Measurements from ENCODE around the gene INTS7. TPM values are rescaled to one million over a fixed set of nuclear protein-coding genes. Genes with fewer than 3 reads are reported as not detected.

Gene INTS7
- 10 to 100 TPM in 2 of 6 donors, 1 to 10 TPM in 4; 5.8 to 13.4 (median 8.4) TPM for polyA plus RNA-seq (ENCODE audit: low read depth in 6 of 6)

- DNase-seq, result peak; percentile 98
- peaks cover 27 to 45% (median 44%) of the 10 kb centered on the region in 3 donors for H3K4me1 Mint-ChIP-seq
- H3K9me3 Mint-ChIP-seq, result no peaks in the 10 kb centered on the region
- H3K27ac Mint-ChIP-seq, result peak within 1 kb of the TSS; percentile 87 to 99 (median 94)
- H3K36me3 Mint-ChIP-seq, result no peaks in the 10 kb centered on the region
- H3K27me3 Mint-ChIP-seq, result no peaks in the 10 kb centered on the region
- peak; percentile 86 to 87 for ATAC-seq (ENCODE audit: low read depth in 2 of 2)
- peak within 1 kb of the TSS; percentile 93 to 100 (median 98) for H3K4me3 Mint-ChIP-seq
These were observed at the start of gene INTS7, which contains the start of gene DTL for GRCh38 chr1:212035123-212035834. Gene INTS7 (minus strand): TSS chr1:212035557. CDS start chr1:212035437, 120 bp downstream. Gene DTL (plus strand): TSS chr1:212035748. CDS start chr1:212035891, 143 bp downstream.

GRCh38 chr1:212082765-212083406 lies 47.5 kb upstream of the INTS7 start:
- Mint-ChIP-seq H3K27me3 (no peaks in the 10 kb centered on the region), H3K4me1 (no peaks in the 10 kb centered on the region), H3K36me3 (no peaks in the 10 kb centered on the region), H3K4me3 (no peak overlapping the region), H3K27ac (no peak overlapping the region), H3K9me3 (no peaks in the 10 kb centered on the region)
- ATAC-seq (ENCODE audit: low read depth in 2 of 2) (no peak), DNase-seq (no peak)

GRCh38 chr1:212078826-212079225 lies 43.5 kb upstream of the INTS7 start:
- no peak for ATAC-seq (ENCODE audit: low read depth in 2 of 2)

GRCh38 chr1:212077028-212077427 lies 41.7 kb upstream of the INTS7 start:
- Mint-ChIP-seq H3K4me3 (no peak overlapping the region), H3K27ac (no peak overlapping the region), H3K4me1 (no peaks in the 10 kb centered on the region), H3K27me3 (no peaks in the 10 kb centered on the region), H3K36me3 (no peaks in the 10 kb centered on the region), H3K9me3 (no peaks in the 10 kb centered on the region)
- DNase-seq, result no peak
- no peak for ATAC-seq (ENCODE audit: low read depth in 2 of 2)

More at GRCh38 chr1:212078826-212079225, 43.5 kb upstream of the INTS7 start:
- Mint-ChIP-seq H3K9me3 (no peaks in the 10 kb centered on the region), H3K27me3 (no peaks in the 10 kb centered on the region), H3K27ac (no peak overlapping the region), H3K36me3 (no peaks in the 10 kb centered on the region), H3K4me1 (no peaks in the 10 kb centered on the region), H3K4me3 (no peak overlapping the region)
- DNase-seq, result no peak

GRCh38 chr1:212074856-212075255 lies 39.5 kb upstream of the INTS7 start:
- Mint-ChIP-seq H3K36me3 (no peaks in the 10 kb centered on the region), H3K27me3 (no peaks in the 10 kb centered on the region), H3K4me1 (no peaks in the 10 kb centered on the region), H3K27ac (no peak overlapping the region), H3K9me3 (no peaks in the 10 kb centered on the region), H3K4me3 (no peak overlapping the region)
- ATAC-seq (ENCODE audit: low read depth in 2 of 2), result no peak
- DNase-seq, result no peak

GRCh38 chr1:212074313-212074712 lies 39.0 kb upstream of the INTS7 start:
- DNase-seq (no peak), ATAC-seq (ENCODE audit: low read depth in 2 of 2) (no peak)
- Mint-ChIP-seq H3K27me3 (no peaks in the 10 kb centered on the region), H3K4me3 (no peak overlapping the region), H3K4me1 (no peaks in the 10 kb centered on the region), H3K9me3 (no peaks in the 10 kb centered on the region), H3K36me3 (no peaks in the 10 kb centered on the region), H3K27ac (peak overlapping the region in 1 of 6 donors; percentile 11)

GRCh38 chr1:212073490-212073889 lies 38.1 kb upstream of the INTS7 start:
- DNase-seq (no peak), ATAC-seq (ENCODE audit: low read depth in 2 of 2) (no peak)
- H3K4me3 Mint-ChIP-seq, result no peak overlapping the region
- H3K9me3 Mint-ChIP-seq, result no peaks in the 10 kb centered on the region
- H3K4me1 Mint-ChIP-seq, result no peaks in the 10 kb centered on the region
- no peak overlapping the region for H3K27ac Mint-ChIP-seq
- no peaks in the 10 kb centered on the region for H3K36me3 Mint-ChIP-seq
- H3K27me3 Mint-ChIP-seq, result no peaks in the 10 kb centered on the region

GRCh38 chr1:212072047-212072446 lies 36.7 kb upstream of the INTS7 start:
- no peak for ATAC-seq (ENCODE audit: low read depth in 2 of 2)
- H3K4me1 Mint-ChIP-seq, result no peaks in the 10 kb centered on the region
- no peaks in the 10 kb centered on the region for H3K9me3 Mint-ChIP-seq

GRCh38 chr1:212070720-212071302 lies 35.5 kb upstream of the INTS7 start:
- no peaks in the 10 kb centered on the region for H3K27me3 Mint-ChIP-seq
- H3K9me3 Mint-ChIP-seq, result no peaks in the 10 kb centered on the region
- H3K27ac Mint-ChIP-seq, result no peak overlapping the region
- ATAC-seq (ENCODE audit: low read depth in 2 of 2), result peak; percentile 49 to 63
- H3K36me3 Mint-ChIP-seq, result no peaks in the 10 kb centered on the region
- H3K4me1 Mint-ChIP-seq, result no peaks in the 10 kb centered on the region
- peak; percentile 25 for DNase-seq
- no peak overlapping the region for H3K4me3 Mint-ChIP-seq

More at GRCh38 chr1:212072047-212072446, 36.7 kb upstream of the INTS7 start:
- Mint-ChIP-seq H3K36me3 (no peaks in the 10 kb centered on the region), H3K4me3 (no peak overlapping the region), H3K27me3 (no peaks in the 10 kb centered on the region), H3K27ac (no peak overlapping the region)
- no peak for DNase-seq

- no peak for DNase-seq
- Mint-ChIP-seq H3K9me3 (no peaks in the 10 kb centered on the region), H3K27ac (no peak overlapping the region), H3K4me1 (no peaks in the 10 kb centered on the region), H3K27me3 (no peaks in the 10 kb centered on the region), H3K36me3 (no peaks in the 10 kb centered on the region), H3K4me3 (no peak overlapping the region)
- ATAC-seq (ENCODE audit: low read depth in 2 of 2), result no peak
These were observed 32.4 kb upstream of the INTS7 start for GRCh38 chr1:212067787-212068186.

- no peak overlapping the region for H3K4me3 Mint-ChIP-seq
- no peaks in the 10 kb centered on the region for H3K4me1 Mint-ChIP-seq
- DNase-seq, result peak; percentile 25
- peak; percentile 43 to 64 for ATAC-seq (ENCODE audit: low read depth in 2 of 2)
- H3K27ac Mint-ChIP-seq, result no peak overlapping the region
- peaks cover 2 to 6% (median 5%) of the 10 kb centered on the region in 7 donors for H3K9me3 Mint-ChIP-seq
- peaks cover 0 to 3% of the 10 kb centered on the region in 2 donors for H3K36me3 Mint-ChIP-seq
- no peaks in the 10 kb centered on the region for H3K27me3 Mint-ChIP-seq
These were observed 27.6 kb upstream of the INTS7 start for GRCh38 chr1:212062832-212063438.

- H3K4me3 Mint-ChIP-seq, result no peak overlapping the region
- no peaks in the 10 kb centered on the region for H3K27me3 Mint-ChIP-seq
- no peak for ATAC-seq (ENCODE audit: low read depth in 2 of 2)
- peak overlapping the region in 2 of 6 donors; percentile 37 to 62 for H3K27ac Mint-ChIP-seq
- no peaks in the 10 kb centered on the region for H3K4me1 Mint-ChIP-seq
- H3K36me3 Mint-ChIP-seq, result peaks cover 20 to 21% of the 10 kb centered on the region in 2 donors
- no peak for DNase-seq
- peaks cover 16 to 26% (median 20%) of the 10 kb centered on the region in 7 donors for H3K9me3 Mint-ChIP-seq
These were observed 25.5 kb upstream of the INTS7 start for GRCh38 chr1:212060632-212061472.

GRCh38 chr1:212055333-212055732 lies 20.0 kb upstream of the INTS7 start:
- peaks cover 16 to 26% (median 20%) of the 10 kb centered on the region in 7 donors for H3K9me3 Mint-ChIP-seq
- H3K27me3 Mint-ChIP-seq, result no peaks in the 10 kb centered on the region
- H3K4me3 Mint-ChIP-seq, result no peak overlapping the region
- H3K4me1 Mint-ChIP-seq, result peaks cover 0 to 6% (median 0%) of the 10 kb centered on the region in 3 donors
- no peak for ATAC-seq (ENCODE audit: low read depth in 2 of 2)
- H3K27ac Mint-ChIP-seq, result no peak overlapping the region
- no peak for DNase-seq
- peaks cover 20 to 21% of the 10 kb centered on the region in 2 donors for H3K36me3 Mint-ChIP-seq

All from naive B cell (primary cell).